HG03521 (cell line): ENCODE measurements around the gene PSMB11.
A peak's percentile ranks its signal among the peaks of the same experiment; 100 is the strongest.
"Not testable (repeated sequence)": the region's sequence is repeated elsewhere in the genome, so short reads cannot be mapped to it uniquely, and the experiment has no call there.

Experiments used
- ATAC-seq: cut with Tn5 transposase; IDR thresholded peaks from one replicate; pipeline ENCODE4 v1.9.1; 2021; ENCODE audit warnings: mild to moderate bottlenecking, moderate library complexity; ENCODE audit not compliant: unreplicated experiment

The PSMB11 gene

DNA sequence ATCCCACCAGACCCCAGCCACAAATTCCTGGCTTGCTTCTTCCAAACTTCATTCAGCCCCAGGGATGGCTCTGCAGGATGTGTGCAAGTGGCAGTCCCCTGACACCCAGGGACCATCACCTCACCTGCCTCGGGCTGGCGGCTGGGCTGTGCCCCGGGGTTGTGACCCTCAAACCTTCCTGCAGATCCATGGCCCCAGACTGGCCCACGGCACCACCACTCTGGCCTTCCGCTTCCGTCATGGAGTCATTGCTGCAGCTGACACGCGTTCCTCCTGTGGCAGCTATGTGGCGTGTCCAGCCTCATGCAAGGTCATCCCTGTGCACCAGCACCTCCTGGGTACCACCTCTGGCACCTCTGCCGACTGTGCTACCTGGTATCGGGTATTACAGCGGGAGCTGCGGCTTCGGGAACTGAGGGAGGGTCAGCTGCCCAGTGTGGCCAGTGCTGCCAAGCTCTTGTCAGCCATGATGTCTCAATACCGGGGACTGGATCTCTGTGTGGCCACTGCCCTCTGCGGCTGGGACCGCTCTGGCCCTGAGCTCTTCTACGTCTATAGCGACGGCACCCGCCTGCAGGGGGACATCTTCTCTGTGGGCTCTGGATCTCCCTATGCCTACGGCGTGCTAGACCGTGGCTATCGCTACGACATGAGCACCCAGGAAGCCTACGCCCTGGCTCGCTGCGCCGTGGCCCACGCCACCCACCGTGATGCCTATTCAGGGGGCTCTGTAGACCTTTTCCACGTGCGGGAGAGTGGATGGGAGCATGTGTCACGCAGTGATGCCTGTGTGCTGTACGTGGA lies at the start of gene PSMB11:
Gene PSMB11, plus strand, starts transcription at position 51 of the 804 bp plus-strand sequence. Its CDS starts 14 bp downstream, at position 65.
- ATAC-seq = no peak

GRCh38 chr14:22993517-22993916 lies 48.5 kb upstream of the PSMB11 start:
- no peak for ATAC-seq

GRCh38 chr14:22994762-22995275 lies 47.2 kb upstream of the PSMB11 start:
- no peak for ATAC-seq

DNA sequence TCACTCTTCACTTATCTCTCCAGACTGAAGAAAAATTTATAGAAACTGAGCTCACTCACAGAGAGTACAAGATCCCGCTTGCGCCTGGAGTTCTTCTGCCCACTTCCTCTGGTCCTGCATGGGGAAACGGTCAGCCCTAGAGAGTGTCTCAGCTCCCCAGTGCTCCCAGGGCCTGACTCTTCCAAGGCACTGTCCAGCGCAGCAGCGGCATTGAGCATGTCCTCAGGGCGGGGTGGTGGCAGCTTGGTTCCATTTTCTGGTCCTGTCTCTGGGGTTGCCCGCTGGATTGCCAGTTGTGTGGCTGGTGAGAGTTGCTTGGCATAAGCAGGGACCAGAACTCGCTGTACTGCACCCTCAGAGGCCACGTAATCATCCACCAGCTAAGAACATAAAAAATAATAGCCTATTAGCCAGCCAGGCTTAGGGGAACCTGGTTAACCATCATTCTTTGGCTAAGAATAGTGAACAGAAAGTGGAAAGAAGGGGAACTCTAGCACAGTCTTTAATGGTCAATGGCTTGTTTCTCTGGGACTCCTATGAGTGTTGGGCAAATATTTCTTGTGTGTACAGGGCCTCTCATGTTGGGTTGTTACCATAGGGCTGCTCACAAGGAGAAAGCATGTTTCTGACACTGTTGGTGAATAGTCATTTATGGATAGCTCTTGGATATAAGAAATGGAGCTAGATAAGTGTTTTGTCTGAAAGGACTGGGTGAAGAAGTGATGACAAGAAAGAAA lies 46.0 kb upstream of the PSMB11 start:
- no peak for ATAC-seq

GRCh38 chr14:22996768-22997654 lies 45.0 kb upstream of the PSMB11 start:
- ATAC-seq = no peak

GRCh38 chr14:22997676-22998323 lies 44.2 kb upstream of the PSMB11 start:
- ATAC-seq = no peak

- ATAC-seq = no peak
Measured at GRCh38 chr14:22998329-22999012, 43.5 kb upstream of the PSMB11 start.

DNA sequence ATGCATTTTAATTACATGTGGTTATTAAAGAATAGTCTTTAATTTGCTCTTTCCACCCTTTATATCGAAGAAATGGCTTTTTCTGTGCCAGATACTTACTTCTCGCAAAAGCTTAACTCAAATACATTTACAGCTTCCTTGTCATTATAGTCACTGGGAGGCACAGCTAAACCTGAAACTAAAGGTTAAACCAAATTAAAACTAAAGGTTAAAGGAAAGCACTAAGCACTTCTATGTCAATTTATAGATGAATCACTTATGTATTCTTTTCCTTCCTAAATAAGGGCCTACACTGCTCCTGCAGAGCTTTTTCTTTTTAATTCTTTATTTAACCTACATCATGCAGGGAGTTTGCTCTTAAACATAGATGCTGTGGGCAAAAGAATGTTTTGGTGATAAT lies 41.2 kb upstream of the PSMB11 start:
- no peak for ATAC-seq

GRCh38 chr14:23002592-23002991 lies 39.4 kb upstream of the PSMB11 start:
- no peak for ATAC-seq

DNA sequence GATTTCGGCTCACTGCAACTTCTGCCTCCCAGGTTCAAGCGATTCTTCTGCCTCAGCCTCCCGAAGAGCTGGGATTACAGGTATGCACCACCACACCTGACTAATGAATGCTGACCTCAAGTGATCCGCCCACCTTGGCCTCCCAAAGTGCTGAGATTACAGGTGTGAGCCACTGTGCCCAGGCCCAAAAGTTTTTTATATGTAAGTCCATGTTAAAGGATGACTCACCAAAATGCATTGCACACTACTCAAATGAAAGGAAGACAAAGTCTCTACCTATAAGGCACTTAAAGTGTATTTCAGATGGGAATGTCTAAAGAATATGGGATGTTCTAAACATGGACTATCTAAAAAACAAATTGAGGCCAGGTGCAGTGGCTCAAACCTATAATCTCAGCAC lies 37.7 kb upstream of the PSMB11 start:
- ATAC-seq = not testable (repeated sequence)

DNA sequence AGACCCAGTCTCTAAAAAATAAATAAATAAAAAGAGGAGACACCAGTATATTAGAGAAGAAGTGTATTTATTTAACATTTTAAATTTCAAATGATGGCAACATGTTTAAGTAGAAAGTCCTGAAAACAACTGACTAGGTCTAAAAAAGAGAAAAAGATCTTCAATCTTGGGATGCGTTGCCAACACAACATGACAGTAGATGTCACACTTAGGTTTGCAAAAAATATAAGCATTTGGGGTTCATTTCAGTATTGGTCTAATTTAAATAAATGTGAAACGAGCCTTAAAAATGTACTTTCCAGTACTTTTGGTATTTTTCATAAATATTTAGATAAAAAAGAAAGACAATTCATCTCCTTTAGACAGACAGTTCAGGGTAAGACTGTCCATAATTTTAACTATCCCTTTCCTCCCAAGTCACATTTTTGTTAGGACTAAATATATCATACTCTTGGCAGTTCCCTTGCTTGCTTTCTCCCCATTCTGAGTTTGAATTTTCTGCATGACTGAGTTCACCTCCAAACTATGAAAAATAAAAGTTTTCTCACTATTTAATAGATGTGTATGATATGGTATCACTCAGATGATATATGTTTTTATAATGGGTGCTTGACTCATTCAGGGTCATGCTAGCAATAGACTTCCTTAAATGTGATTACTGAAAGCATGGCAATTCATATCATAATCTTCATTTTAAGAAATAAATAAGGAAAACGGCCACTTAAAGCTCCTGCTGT lies 36.4 kb upstream of the PSMB11 start:
- no peak for ATAC-seq

GRCh38 chr14:23006188-23006534 lies 35.9 kb upstream of the PSMB11 start:
- no peak for ATAC-seq

GRCh38 chr14:23006544-23007419 lies 35.2 kb upstream of the PSMB11 start:
- peak; percentile 93 for ATAC-seq

DNA sequence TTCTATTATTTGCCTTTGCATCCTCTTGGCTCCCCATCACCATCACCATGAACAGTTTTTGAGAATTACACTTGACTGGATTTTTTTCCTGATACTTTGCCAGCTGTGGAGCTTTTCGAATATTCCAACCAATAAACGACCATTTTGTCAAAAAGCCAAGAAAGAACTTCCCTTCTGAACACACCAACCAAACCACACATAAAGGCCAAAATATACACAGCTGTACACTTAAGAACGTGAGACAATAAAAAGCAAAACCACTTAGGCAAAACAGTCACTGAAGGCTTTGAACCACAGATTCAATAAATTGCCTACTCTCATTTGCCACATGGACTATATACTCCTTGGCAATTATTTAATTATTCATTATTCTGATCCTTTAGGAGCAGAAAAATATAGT lies 33.2 kb upstream of the PSMB11 start:
- no peak for ATAC-seq

DNA sequence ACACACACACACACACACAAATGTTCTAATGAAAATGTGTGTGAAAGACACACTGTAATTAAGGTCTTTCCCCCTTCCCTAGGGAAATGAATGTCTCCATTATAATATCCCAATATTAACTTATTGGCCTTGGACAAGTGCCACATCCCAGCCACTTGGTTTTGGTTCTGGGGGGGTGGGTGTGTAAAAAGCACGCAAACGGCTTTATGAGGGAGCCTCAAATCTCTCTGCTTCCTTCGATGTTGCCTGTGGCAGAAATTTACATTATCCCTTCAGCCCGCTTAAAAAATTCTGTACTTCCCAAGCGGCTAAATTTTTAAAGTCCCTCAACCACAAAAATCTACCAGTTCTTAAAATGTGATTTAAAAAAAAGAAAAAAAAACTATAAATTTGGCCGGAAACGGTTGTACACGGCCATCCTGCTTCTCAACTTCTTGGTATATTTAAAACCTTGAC lies 32.5 kb upstream of the PSMB11 start:
- ATAC-seq = no peak

DNA sequence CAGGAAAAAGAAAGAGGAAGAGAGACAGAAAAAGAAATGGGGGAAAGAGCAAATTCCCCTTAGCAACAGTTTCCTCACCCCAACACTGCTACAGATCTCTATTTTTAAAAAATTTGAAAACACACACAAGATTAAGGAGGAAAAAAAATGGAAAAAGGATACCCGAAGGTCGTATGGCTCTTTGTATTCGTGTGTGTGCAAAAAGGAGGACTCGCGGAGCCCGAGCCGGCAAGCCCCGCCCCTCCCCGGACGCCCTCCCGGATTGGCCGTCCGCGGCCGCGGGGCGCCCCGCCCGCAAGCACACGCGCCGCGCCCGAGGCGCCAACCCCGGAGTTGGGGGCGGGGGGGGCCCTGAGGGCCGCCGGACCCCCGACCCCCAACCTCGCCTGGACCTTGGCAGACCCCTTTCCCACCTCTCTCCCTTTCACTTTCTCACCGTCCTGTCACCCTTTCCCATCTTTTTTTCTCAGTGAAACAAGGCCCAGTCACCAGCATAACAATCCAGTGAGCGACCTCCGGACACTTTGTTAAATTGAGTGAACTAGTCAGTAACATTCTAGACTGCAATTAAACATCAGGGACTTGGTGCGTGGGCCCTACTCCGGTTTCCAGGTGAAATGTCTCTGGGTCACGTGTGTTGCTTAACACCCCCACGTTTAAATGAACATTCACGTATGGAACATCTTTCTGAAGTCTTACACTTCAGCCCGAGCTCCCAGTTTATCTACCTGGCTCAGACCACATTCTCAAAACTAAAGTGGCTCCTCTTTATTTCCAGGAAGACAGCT lies 31.9 kb upstream of the PSMB11 start, which contains the start of gene C14orf93:
Gene C14orf93, minus strand, starts transcription at position 205 of the 788 bp plus-strand sequence. CDS start 11,120 bp downstream, outside the sequence.
- peak; percentile 44 for ATAC-seq

DNA sequence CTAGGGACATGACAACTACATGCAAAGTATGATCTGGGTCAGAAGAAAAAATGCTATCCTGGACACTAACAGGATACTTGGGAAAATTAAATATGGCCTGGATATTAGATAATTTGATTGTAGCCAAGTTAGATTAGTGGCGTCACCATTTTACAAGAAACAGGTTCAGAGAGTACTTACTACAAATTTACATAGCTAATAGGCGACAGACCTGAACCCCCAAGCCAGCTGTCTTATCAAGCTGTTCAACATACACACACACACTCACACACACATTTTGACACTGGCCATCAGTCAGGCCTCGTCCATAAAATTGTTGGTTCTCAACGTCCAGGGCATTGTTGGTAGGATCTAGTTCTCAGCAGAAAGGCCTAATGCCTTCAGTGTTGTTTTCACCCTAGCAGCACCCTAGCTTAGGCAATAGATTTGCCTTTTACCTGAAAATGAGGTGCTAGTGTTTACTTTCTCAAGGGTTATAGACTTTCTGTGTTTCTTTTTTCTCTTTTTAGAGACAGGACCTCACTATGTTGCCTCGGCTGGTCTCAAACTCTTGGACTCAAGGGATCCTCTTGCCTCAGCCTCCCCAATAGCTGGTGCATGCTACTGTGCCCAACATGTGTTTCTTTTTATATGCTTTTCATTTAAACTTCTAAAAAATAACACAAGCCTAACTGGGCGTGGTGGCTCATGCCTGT lies 28.8 kb upstream of the PSMB11 start:
- no peak for ATAC-seq
